ENCODE measurements around the gene GLP1R.

The GLP1R gene

GRCh38 chr6:39048481-39049399 lies at the start of gene GLP1R:
TSS of gene GLP1R (plus strand) at chr6:39048781. CDS start at chr6:39048841, 60 bp downstream.
- TF ChIP-seq POLR2A (IDR thresholded peaks at IDR 0.05; ENCODE audit: low read depth, low read length) = no peak
- FAIRE-seq = no peak
- no peak for DNase-seq (ENCODE audit: insufficient read length, low spot score)

GRCh38 chr6:39003072-39003471 lies 45.5 kb upstream of the GLP1R start:
- FAIRE-seq (no peak), DNase-seq (ENCODE audit: insufficient read length, low spot score) (no peak)
- no peak for TF ChIP-seq POLR2A (IDR thresholded peaks at IDR 0.05; ENCODE audit: low read depth, low read length)

GRCh38 chr6:39003492-39003891 lies 45.1 kb upstream of the GLP1R start:
- no peak for FAIRE-seq
- no peak for DNase-seq (ENCODE audit: insufficient read length, low spot score)

GRCh38 chr6:39004801-39005200 lies 43.8 kb upstream of the GLP1R start:
- FAIRE-seq (no peak), DNase-seq (ENCODE audit: insufficient read length, low spot score) (no peak)
- TF ChIP-seq POLR2A (IDR thresholded peaks at IDR 0.05; ENCODE audit: low read depth, low read length) = no peak

More at GRCh38 chr6:39003492-39003891, 45.1 kb upstream of the GLP1R start:
- TF ChIP-seq POLR2A (IDR thresholded peaks at IDR 0.05; ENCODE audit: low read depth, low read length) = no peak

- no peak for FAIRE-seq
- no peak for TF ChIP-seq POLR2A (IDR thresholded peaks at IDR 0.05; ENCODE audit: low read depth, low read length)
- DNase-seq (ENCODE audit: insufficient read length, low spot score) = no peak
Measured at GRCh38 chr6:39005774-39006173, 42.8 kb upstream of the GLP1R start.

GRCh38 chr6:39007575-39007974 lies 41.0 kb upstream of the GLP1R start:
- TF ChIP-seq POLR2A (IDR thresholded peaks at IDR 0.05; ENCODE audit: low read depth, low read length) = no peak
- no peak for FAIRE-seq

GRCh38 chr6:39008737-39009136 lies 39.8 kb upstream of the GLP1R start:
- DNase-seq (ENCODE audit: insufficient read length, low spot score) (no peak), FAIRE-seq (no peak)
- TF ChIP-seq POLR2A (IDR thresholded peaks at IDR 0.05; ENCODE audit: low read depth, low read length) = no peak

More at GRCh38 chr6:39007575-39007974, 41.0 kb upstream of the GLP1R start:
- DNase-seq (ENCODE audit: insufficient read length, low spot score) = no peak

- FAIRE-seq = no peak
- no peak for TF ChIP-seq POLR2A (IDR thresholded peaks at IDR 0.05; ENCODE audit: low read depth, low read length)
- no peak for DNase-seq (ENCODE audit: insufficient read length, low spot score)
Measured at GRCh38 chr6:39009476-39009875, 39.1 kb upstream of the GLP1R start.

- TF ChIP-seq POLR2A (IDR thresholded peaks at IDR 0.05; ENCODE audit: low read depth, low read length) = no peak
- no peak for DNase-seq (ENCODE audit: insufficient read length, low spot score)
Measured at GRCh38 chr6:39016839-39017546, 31.6 kb upstream of the GLP1R start.

GRCh38 chr6:39017547-39017880 lies 31.1 kb upstream of the GLP1R start:
- DNase-seq (ENCODE audit: insufficient read length, low spot score) = no peak
- no peak for TF ChIP-seq POLR2A (IDR thresholded peaks at IDR 0.05; ENCODE audit: low read depth, low read length)
- FAIRE-seq = no peak

More at GRCh38 chr6:39016839-39017546, 31.6 kb upstream of the GLP1R start:
- no peak for FAIRE-seq

- TF ChIP-seq POLR2A (IDR thresholded peaks at IDR 0.05; ENCODE audit: low read depth, low read length) = no peak
- FAIRE-seq = no peak
- no peak for DNase-seq (ENCODE audit: insufficient read length, low spot score)
Measured at GRCh38 chr6:39018103-39018502, 30.5 kb upstream of the GLP1R start.

GRCh38 chr6:39020136-39020535 lies 28.4 kb upstream of the GLP1R start:
- no peak for TF ChIP-seq POLR2A (IDR thresholded peaks at IDR 0.05; ENCODE audit: low read depth, low read length)
- FAIRE-seq (no peak), DNase-seq (ENCODE audit: insufficient read length, low spot score) (no peak)

GRCh38 chr6:39021041-39021440 lies 27.5 kb upstream of the GLP1R start:
- TF ChIP-seq POLR2A (IDR thresholded peaks at IDR 0.05; ENCODE audit: low read depth, low read length) = no peak
- FAIRE-seq = no peak
- DNase-seq (ENCODE audit: insufficient read length, low spot score) = no peak

GRCh38 chr6:39021779-39022178 lies 26.8 kb upstream of the GLP1R start:
- FAIRE-seq (no peak), DNase-seq (ENCODE audit: insufficient read length, low spot score) (no peak)
- TF ChIP-seq POLR2A (IDR thresholded peaks at IDR 0.05; ENCODE audit: low read depth, low read length) = no peak

- FAIRE-seq (no peak), DNase-seq (ENCODE audit: insufficient read length, low spot score) (no peak)
- no peak for TF ChIP-seq POLR2A (IDR thresholded peaks at IDR 0.05; ENCODE audit: low read depth, low read length)
Measured at GRCh38 chr6:39026175-39026574, 22.4 kb upstream of the GLP1R start.

All from H54 (cell line).